A549 (cell line): ENCODE data around the gene PCDH15.

Experiments used
- CBX2 ChIP-seq: fragments of 200-600 bp; sonication (generic); IDR thresholded peaks from 2 replicates; pipeline ENCODE4 v1.6.1; 2016; ENCODE audit warnings: low read depth, mild to moderate bottlenecking, borderline replicate concordance
- CBX8 ChIP-seq: fragments of 200-600 bp; sonication (generic); IDR thresholded peaks from 2 replicates; pipeline ENCODE4 v1.6.1; 2016
- CTCF ChIP-seq: fragments of >200 bp; sonication (Bioruptor Twin); formaldehyde crosslinking; IDR thresholded peaks from 3 replicates; pipeline ENCODE4 v1.5.1; 2016
- EP300 ChIP-seq, 2 experiments: fragments of >200 bp; sonication (Bioruptor Twin); formaldehyde crosslinking; IDR thresholded peaks; 2 replicates in 1 of 2; 3 replicates in 1 of 2; pipeline ENCODE4 v1.6.1; 2016 to 2017
- MAX ChIP-seq: IDR thresholded peaks from 2 replicates; pipeline ENCODE4 v1.6.1; 2012
- NR3C1 ChIP-seq: fragments of >200 bp; sonication (Bioruptor Twin); formaldehyde crosslinking; IDR thresholded peaks from 3 replicates; pipeline ENCODE4 v1.6.1; 2017
- PBX3 ChIP-seq: IDR thresholded peaks from 2 replicates; pipeline ENCODE4 v1.6.1; 2012
- POLR2A ChIP-seq: IDR thresholded peaks from 2 replicates; pipeline ENCODE4 v1.6.1; 2012; ENCODE audit warnings: mild to moderate bottlenecking, low read length
- RAD21 ChIP-seq, 2 experiments: fragments of >200 bp in 1 of 2; sonication (Bioruptor Twin) in 1 of 2; formaldehyde crosslinking in 1 of 2; IDR thresholded peaks in 1 of 2; conservative IDR thresholded peaks in 1 of 2; 2 replicates in 1 of 2; 3 replicates in 1 of 2; pipeline ENCODE4 v1.6.1; 2012 to 2018; ENCODE audit warnings: inconsistent platforms in 1 of 2

GRCh38 chr10:54749623-54750022, 51.4 kb downstream of the PCDH15 start:
- TF ChIP-seq MAX (no peak), NR3C1 (no peak), CTCF (no peak), RAD21 (conservative IDR thresholded peaks at IDR 0.05 in 1 of 2, IDR thresholded peaks at IDR 0.05 in 1 of 2) (no peak), EP300 (IDR thresholded peaks at IDR 0.05) (no peak), CBX8 (no peak), CBX2 (no peak), POLR2A (no peak), PBX3 (no peak)
